HG03103 (cell line): ENCODE data around the gene MDH2.
"Not testable (repeated sequence)": the region's sequence is repeated elsewhere in the genome, so short reads cannot be mapped to it uniquely, and the experiment has no call there.

Experiments
- ATAC-seq: cut with Tn5 transposase; IDR thresholded peaks from one replicate; pipeline ENCODE4 v1.9.1; 2021; ENCODE audit warnings: low read depth; ENCODE audit not compliant: unreplicated experiment

The MDH2 gene

GRCh38 chr7:76106893-76107292, 59.0 kb downstream of the MDH2 start:
- no peak for ATAC-seq

- no peak for ATAC-seq
These were observed 60.8 kb downstream of the MDH2 start for GRCh38 chr7:76108540-76109233.

GRCh38 chr7:76113042-76113630, 65.2 kb downstream of the MDH2 start:
- not testable (repeated sequence) for ATAC-seq

- ATAC-seq: not testable (repeated sequence)
These were observed 66.8 kb downstream of the MDH2 start for GRCh38 chr7:76114742-76115141.
